Smooth muscle cell (in vitro differentiated cells): Measurements from ENCODE around the gene MGME1. TPM values are rescaled to one million over a fixed set of nuclear protein-coding genes. Genes with fewer than 3 reads are reported as not detected.
A peak's percentile ranks its signal among the peaks of the same experiment; 100 is the strongest.

Source experiments
- DNase-seq: peaks from one replicate; lab custom pipeline; 2025; ENCODE audit not compliant: unreplicated experiment; lab: John Stamatoyannopoulos, UW
- H2AFZ ChIP-seq: fragments of 200-600 bp; sonication (generic); 2 replicates; pipeline ENCODE4 v1.6.0; 2016; ENCODE audit warnings: antibody characterized with exemption, low read depth, mild to moderate bottlenecking
- H3F3A ChIP-seq: fragments of 200-600 bp; sonication (generic); 2 replicates; pipeline ENCODE4 v1.6.0; 2017; ENCODE audit warnings: antibody characterized with exemption, low read depth
- H3K27ac ChIP-seq: fragments of 200-600 bp; sonication (generic); 2 replicates; pipeline ENCODE4 v1.5.1; 2016; ENCODE audit warnings: low read depth, mild to moderate bottlenecking
- H3K27me3 ChIP-seq: fragments of 200-600 bp; sonication (generic); 2 replicates; pipeline ENCODE4 v1.6.1; 2016; ENCODE audit warnings: low read depth, mild to moderate bottlenecking
- H3K36me3 ChIP-seq: fragments of 200-600 bp; sonication (generic); 2 replicates; pipeline ENCODE4 v1.5.1; 2016; ENCODE audit warnings: low read depth
- H3K4me1 ChIP-seq: fragments of 200-600 bp; sonication (generic); 2 replicates; pipeline ENCODE4 v1.5.1; 2016; ENCODE audit warnings: low read depth
- H3K4me2 ChIP-seq: fragments of 200-600 bp; sonication (generic); 2 replicates; pipeline ENCODE4 v1.6.0; 2016; ENCODE audit warnings: mild to moderate bottlenecking
- H3K4me3 ChIP-seq: fragments of 200-600 bp; sonication (generic); 2 replicates; pipeline ENCODE4 v1.5.1; 2016; ENCODE audit warnings: mild to moderate bottlenecking
- H3K79me2 ChIP-seq: fragments of 200-600 bp; sonication (generic); 2 replicates; pipeline ENCODE4 v1.6.0; 2016; ENCODE audit warnings: low read depth, mild to moderate bottlenecking
- H3K9ac ChIP-seq: fragments of 200-600 bp; sonication (generic); 2 replicates; pipeline ENCODE4 v1.6.0; 2016; ENCODE audit warnings: low read depth
- H3K9me3 ChIP-seq: fragments of 200-600 bp; sonication (generic); replicated peaks from 2 replicates; pipeline ENCODE4 v1.5.1; 2016; ENCODE audit warnings: low read depth
- H4K20me1 ChIP-seq: fragments of 200-600 bp; sonication (generic); 2 replicates; pipeline ENCODE4 v1.6.0; 2016; ENCODE audit warnings: low read depth
- WGBS: methylation state at CpG from one replicate; pipeline ENCODE4 v1.1.7; 2016; ENCODE audit warnings: low lambda C conversion rate; 5-methylcytosine and 5-hydroxymethylcytosine counted together
- polyA plus RNA-seq: library from polyadenylated mRNA; unstranded; fragments of >200 nt; fragmentation: Nextera tagmentation; extraction: Ambion mirVana; gene quantifications from 2 replicates; pipeline ENCODE4 v1.2.1, GENCODE V29; 2016
- total RNA-seq: library from RNA; depleted of rRNA; stranded (reverse); fragments of >200 nt; gene quantifications from 2 replicates; pipeline ENCODE4 v1.2.3, GENCODE V29; 2014
- TF ChIP-seq, protein P1 (sequence below): fragments of 200-600 bp; sonication (generic); IDR thresholded peaks from 2 replicates; pipeline ENCODE4 v1.5.1; 2017; ENCODE audit warnings: borderline replicate concordance, mild to moderate bottlenecking, antibody characterized with exemption; ENCODE audit not compliant: insufficient read depth, poor library complexity, severe bottlenecking

MGME1 gene
- total and polyA plus RNA-seq, 2 experiments from 2014 or later, result 15.7 to 16.0 TPM

DNA sequence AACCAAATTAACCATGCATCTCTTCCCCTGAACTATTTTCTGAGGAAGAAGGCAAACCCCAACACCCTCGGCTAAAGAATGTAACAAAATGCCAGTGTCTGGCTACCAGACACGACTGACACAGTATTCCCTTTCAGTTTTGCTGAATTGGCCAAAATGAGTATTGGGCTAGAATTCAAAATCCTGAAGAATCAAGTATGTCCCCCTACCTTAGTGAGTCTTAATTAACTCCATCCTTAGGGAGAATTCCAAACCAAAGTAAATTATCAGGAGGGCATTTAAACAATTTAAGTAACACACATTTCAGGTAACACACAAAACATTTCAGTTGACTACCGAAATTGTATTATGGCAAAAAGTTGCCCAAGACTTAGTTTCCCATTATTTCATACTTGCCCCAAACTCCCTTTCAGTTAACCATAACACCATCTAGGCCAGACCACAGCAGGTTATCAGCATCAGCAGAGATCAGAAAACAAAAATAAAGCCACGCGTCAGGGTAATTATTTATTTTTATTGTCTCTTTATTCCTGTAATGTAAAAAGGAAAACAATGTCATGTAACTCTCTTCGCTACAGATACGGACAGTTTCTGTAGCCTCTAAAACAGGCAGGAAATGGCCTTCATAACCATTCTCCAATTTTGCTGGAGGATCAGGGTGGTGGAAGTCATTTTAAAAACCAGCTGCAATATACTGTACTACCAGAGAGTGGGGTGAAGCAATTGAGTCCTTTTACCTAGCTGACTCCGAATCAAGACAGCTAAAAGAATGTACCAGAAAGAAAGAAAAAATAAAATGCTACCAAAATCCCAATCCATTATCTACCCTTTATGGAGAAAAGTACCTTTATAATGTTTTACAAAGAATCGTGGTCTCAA, 2.1 kb upstream of the MGME1 start:
- WGBS, result 5% methylated on average over 9 of the region's 9 CpGs
- Histone ChIP-seq H3K79me2 (peaks cover 84% of the 10 kb centered on the region), H3K27me3 (no peaks in the 10 kb centered on the region), H3K9me3 (no peaks in the 10 kb centered on the region), H3K4me1 (peaks cover 57% of the 10 kb centered on the region), H3K4me3 (peak overlapping the region; percentile 75), H3K27ac (peak overlapping the region; percentile 99), H3K36me3 (no peaks in the 10 kb centered on the region), H2AFZ (no peak overlapping the region), H3F3A (peaks cover 13% of the 10 kb centered on the region), H4K20me1 (peaks cover 64% of the 10 kb centered on the region), H3K9ac (peak overlapping the region; percentile 98), H3K4me2 (peak overlapping the region; percentile 97)
- TF ChIP-seq, protein P1, sequence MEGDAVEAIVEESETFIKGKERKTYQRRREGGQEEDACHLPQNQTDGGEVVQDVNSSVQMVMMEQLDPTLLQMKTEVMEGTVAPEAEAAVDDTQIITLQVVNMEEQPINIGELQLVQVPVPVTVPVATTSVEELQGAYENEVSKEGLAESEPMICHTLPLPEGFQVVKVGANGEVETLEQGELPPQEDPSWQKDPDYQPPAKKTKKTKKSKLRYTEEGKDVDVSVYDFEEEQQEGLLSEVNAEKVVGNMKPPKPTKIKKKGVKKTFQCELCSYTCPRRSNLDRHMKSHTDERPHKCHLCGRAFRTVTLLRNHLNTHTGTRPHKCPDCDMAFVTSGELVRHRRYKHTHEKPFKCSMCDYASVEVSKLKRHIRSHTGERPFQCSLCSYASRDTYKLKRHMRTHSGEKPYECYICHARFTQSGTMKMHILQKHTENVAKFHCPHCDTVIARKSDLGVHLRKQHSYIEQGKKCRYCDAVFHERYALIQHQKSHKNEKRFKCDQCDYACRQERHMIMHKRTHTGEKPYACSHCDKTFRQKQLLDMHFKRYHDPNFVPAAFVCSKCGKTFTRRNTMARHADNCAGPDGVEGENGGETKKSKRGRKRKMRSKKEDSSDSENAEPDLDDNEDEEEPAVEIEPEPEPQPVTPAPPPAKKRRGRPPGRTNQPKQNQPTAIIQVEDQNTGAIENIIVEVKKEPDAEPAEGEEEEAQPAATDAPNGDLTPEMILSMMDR, result no peak
- DNase-seq, result no peak

DNA sequence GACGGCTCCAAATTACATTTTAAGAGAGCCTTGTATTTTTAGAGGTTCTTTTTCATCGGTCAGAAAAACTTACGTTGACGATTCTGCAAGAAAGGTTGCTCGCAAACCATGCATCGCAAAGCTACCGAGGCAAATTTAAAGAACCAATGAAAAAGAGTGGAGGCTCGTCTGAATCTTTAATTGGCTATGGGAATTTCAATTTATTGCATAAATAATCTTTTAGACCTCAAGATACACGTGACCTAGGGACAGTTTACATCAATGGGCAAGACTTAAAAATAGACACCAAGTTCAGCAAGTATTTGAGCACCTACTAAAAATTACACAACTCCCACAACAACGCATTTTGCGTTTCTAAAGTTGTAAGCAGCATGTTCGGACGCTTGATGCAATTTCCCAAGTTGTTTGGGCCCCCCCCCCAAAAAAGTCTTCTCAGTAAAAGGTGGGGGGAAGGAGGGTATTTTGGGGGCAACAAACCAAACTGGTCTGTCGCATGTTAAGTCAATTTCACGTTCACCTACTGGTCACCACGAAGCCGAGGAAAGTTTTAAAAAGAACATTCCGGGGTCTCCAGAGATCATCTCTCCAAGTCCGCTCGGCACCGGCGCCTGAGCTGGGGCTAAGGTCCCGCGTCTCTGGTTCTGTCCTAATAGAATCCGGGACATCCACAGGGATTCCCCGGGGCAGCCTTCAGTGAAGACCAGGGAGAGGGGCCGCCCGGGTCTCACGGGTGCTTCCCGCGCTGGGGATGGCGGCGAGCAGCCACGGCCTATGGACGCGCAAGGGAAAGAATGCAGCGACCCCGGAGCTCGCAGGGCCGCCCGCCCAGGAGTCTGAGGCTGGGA, 1.1 kb upstream of the MGME1 start:
- Histone ChIP-seq H4K20me1 (peaks cover 54% of the 10 kb centered on the region), H3K4me2 (peak overlapping the region; percentile 97), H3K9ac (peak overlapping the region; percentile 98), H3F3A (peaks cover 13% of the 10 kb centered on the region), H3K79me2 (peaks cover 84% of the 10 kb centered on the region), H3K4me1 (peaks cover 62% of the 10 kb centered on the region), H3K36me3 (no peaks in the 10 kb centered on the region), H3K4me3 (peak overlapping the region; percentile 75), H3K27ac (peak overlapping the region; percentile 99), H2AFZ (peak overlapping the region; percentile 70), H3K9me3 (no peaks in the 10 kb centered on the region), H3K27me3 (no peaks in the 10 kb centered on the region)
- TF ChIP-seq, protein P1, result no peak
- DNase-seq, result no peak
- WGBS, result 1% methylated on average over 41 of the region's 41 CpGs

DNA sequence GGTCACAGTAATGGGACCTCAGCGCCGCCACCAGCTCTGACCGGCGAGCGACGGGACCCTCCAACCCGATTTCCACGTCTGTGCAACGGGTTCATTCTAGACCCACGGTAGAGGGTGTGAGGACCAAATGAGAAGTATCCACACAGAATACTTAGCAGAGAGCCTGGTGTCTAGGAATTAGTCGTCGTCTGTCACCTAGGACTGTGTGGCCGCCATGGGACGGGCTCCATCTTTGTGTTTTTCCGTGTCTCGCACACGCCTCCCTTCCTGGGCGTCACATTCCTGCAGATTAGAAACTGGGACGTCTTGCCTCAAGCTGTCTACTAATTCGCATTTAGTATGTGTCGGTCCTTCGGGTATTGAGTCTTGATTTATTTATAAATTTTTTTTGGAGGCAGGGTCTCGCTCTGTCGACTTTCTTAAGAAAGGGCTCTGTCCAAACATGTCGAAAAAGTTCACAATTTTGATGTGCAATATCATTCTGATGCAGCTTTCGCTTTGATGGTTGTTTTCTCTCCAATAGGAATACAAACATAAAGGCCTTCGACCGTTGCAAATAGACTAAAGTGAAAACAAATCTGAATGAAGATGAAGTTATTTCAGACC, 563 bp downstream of the MGME1 start:
- H3K4me3 ChIP-seq, result peak overlapping the region; percentile 75
- H3K9me3 ChIP-seq, result no peaks in the 10 kb centered on the region
- H3K9ac ChIP-seq, result peak overlapping the region; percentile 98
- peaks cover 84% of the 10 kb centered on the region for H3K79me2 ChIP-seq
- H3K4me1 ChIP-seq, result peaks cover 64% of the 10 kb centered on the region
- 1% methylated on average over 28 of the region's 28 CpGs for WGBS
- peak overlapping the region; percentile 99 for H3K27ac ChIP-seq
- TF ChIP-seq, protein P1, result no peak
- no peak for DNase-seq
- H3K36me3 ChIP-seq, result no peaks in the 10 kb centered on the region
- peaks cover 37% of the 10 kb centered on the region for H4K20me1 ChIP-seq
- H3F3A ChIP-seq, result peaks cover 5% of the 10 kb centered on the region
- H2AFZ ChIP-seq, result peak overlapping the region; percentile 88
- peak overlapping the region; percentile 89 for H3K4me2 ChIP-seq
- no peaks in the 10 kb centered on the region for H3K27me3 ChIP-seq
